Measurements from ENCODE around the gene CDC37. TPM values are rescaled to one million over a fixed set of nuclear protein-coding genes. Genes with fewer than 3 reads are reported as not detected.
A peak's percentile ranks its signal among the peaks of the same experiment; 100 is the strongest.

The CDC37 gene
- total RNA-seq, 2 donors from 2014 or later: 148 to 172 TPM

DNA sequence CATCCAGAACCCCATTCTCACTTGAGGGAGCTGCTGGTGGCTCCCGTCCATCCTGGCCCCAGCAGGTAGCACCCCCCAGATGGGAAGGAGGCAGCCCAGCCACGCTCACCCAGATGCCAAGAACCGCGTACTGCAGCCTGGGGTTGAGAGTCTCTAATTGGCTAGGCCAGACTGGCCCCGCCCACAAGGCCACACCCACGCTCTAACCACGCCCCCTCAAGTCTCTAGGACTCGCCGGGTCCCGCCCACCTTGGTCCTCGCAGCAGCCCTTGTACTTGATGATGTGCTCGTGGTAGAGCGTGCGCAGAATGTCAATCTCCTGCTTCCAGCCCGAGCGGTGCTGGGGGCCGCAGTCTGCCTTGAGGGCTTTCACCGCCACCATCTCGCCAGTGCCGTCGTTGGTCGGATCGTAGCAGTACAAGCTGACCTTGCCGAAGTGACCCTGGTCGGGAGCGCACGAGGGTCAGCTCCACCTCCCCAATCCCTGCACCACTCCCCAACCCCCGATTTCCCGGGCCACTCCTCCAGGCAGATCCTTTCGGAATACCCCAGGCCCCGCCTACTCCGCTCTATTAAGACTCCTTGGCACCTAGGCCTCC lies 49.5 kb downstream of the CDC37 start:
- H3K4me1 Mint-ChIP-seq: peaks cover 10% of the 10 kb centered on the region
- peak; percentile 99 for DNase-seq
- H3K9me3 Mint-ChIP-seq: no peaks in the 10 kb centered on the region
- H3K36me3 Mint-ChIP-seq (ENCODE audit: low read depth): peaks cover 29% of the 10 kb centered on the region
- H3K9ac ChIP-seq (ENCODE audit: extremely low read depth, low read length, poor library complexity, severe bottlenecking): no peak overlapping the region
- no peaks in the 10 kb centered on the region for H3K4me1 ChIP-seq (ENCODE audit: control insufficient read depth, insufficient read depth, low read length)
- H3K9me3 ChIP-seq (ENCODE audit: control insufficient read depth, low read length): no peaks in the 10 kb centered on the region
- no peak for TF ChIP-seq CTCF (conservative IDR thresholded peaks at IDR 0.05)
- H3K27ac ChIP-seq (ENCODE audit: low read depth, low read length): peak overlapping the region; percentile 38
- no peaks in the 10 kb centered on the region for H3K27me3 Mint-ChIP-seq (ENCODE audit: insufficient read depth)
- H3K4me3 ChIP-seq (ENCODE audit: low read length): peak overlapping the region; percentile 53
- H3K27me3 ChIP-seq (ENCODE audit: control insufficient read depth, insufficient read depth, low read length, poor library complexity, severe bottlenecking): no peaks in the 10 kb centered on the region
- 38 to 63% methylated on average over 28 to 32 of the region's 32 CpGs for WGBS, 2 experiments (ENCODE audit: insufficient coverage in 1 of 2, insufficient read length in 1 of 2)
- H3K4me3 Mint-ChIP-seq: peak overlapping the region; percentile 55
- H3K27ac Mint-ChIP-seq: peak overlapping the region; percentile 58
- peaks cover 17% of the 10 kb centered on the region for H3K36me3 ChIP-seq (ENCODE audit: control insufficient read depth, insufficient read depth, low read length)

- Histone ChIP-seq H3K4me3 (ENCODE audit: low read length) (peak overlapping the region; percentile 53), H3K27me3 (ENCODE audit: control insufficient read depth, insufficient read depth, low read length, poor library complexity, severe bottlenecking) (no peaks in the 10 kb centered on the region), H3K36me3 (ENCODE audit: control insufficient read depth, insufficient read depth, low read length) (peaks cover 14% of the 10 kb centered on the region), H3K9ac (ENCODE audit: extremely low read depth, low read length, poor library complexity, severe bottlenecking) (no peak overlapping the region), H3K27ac (ENCODE audit: low read depth, low read length) (peak overlapping the region; percentile 38), H3K4me1 (ENCODE audit: control insufficient read depth, insufficient read depth, low read length) (no peaks in the 10 kb centered on the region), H3K9me3 (ENCODE audit: control insufficient read depth, low read length) (no peaks in the 10 kb centered on the region)
- Mint-ChIP-seq H3K9me3 (no peaks in the 10 kb centered on the region), H3K4me3 (peak overlapping the region; percentile 55), H3K27ac (peak overlapping the region; percentile 59), H3K27me3 (ENCODE audit: insufficient read depth) (no peaks in the 10 kb centered on the region), H3K36me3 (ENCODE audit: low read depth) (peaks cover 25% of the 10 kb centered on the region), H3K4me1 (peaks cover 10% of the 10 kb centered on the region)
- peak; percentile 96 for DNase-seq
- 38 to 65% methylated on average over 32 to 63 of the region's 63 CpGs for WGBS, 2 experiments (ENCODE audit: insufficient coverage in 1 of 2, insufficient read length in 1 of 2)
- no peak for TF ChIP-seq CTCF (conservative IDR thresholded peaks at IDR 0.05)
Observed at GRCh38 chr19:10352764-10353671, 50.3 kb downstream of the CDC37 start.

- Histone ChIP-seq H3K27ac (ENCODE audit: low read depth, low read length) (no peak overlapping the region), H3K9ac (ENCODE audit: extremely low read depth, low read length, poor library complexity, severe bottlenecking) (no peak overlapping the region), H3K4me1 (ENCODE audit: control insufficient read depth, insufficient read depth, low read length) (no peaks in the 10 kb centered on the region), H3K4me3 (ENCODE audit: low read length) (no peak overlapping the region), H3K27me3 (ENCODE audit: control insufficient read depth, insufficient read depth, low read length, poor library complexity, severe bottlenecking) (no peaks in the 10 kb centered on the region), H3K36me3 (ENCODE audit: control insufficient read depth, insufficient read depth, low read length) (peaks cover 10% of the 10 kb centered on the region), H3K9me3 (ENCODE audit: control insufficient read depth, low read length) (no peaks in the 10 kb centered on the region)
- Mint-ChIP-seq H3K9me3 (no peaks in the 10 kb centered on the region), H3K4me3 (no peak overlapping the region), H3K27ac (no peak overlapping the region), H3K36me3 (ENCODE audit: low read depth) (peaks cover 11% of the 10 kb centered on the region), H3K27me3 (ENCODE audit: insufficient read depth) (no peaks in the 10 kb centered on the region), H3K4me1 (no peaks in the 10 kb centered on the region)
- 91 to 92% methylated on average over 9 to 10 of the region's 10 CpGs for WGBS, 2 experiments (ENCODE audit: insufficient coverage in 1 of 2, insufficient read length in 1 of 2)
- DNase-seq: no peak
- no peak for TF ChIP-seq CTCF (conservative IDR thresholded peaks at IDR 0.05)
Observed at GRCh38 chr19:10346509-10346908, 56.8 kb downstream of the CDC37 start.
